ENCODE results near the gene MEIS1.

The MEIS1 gene

DNA sequence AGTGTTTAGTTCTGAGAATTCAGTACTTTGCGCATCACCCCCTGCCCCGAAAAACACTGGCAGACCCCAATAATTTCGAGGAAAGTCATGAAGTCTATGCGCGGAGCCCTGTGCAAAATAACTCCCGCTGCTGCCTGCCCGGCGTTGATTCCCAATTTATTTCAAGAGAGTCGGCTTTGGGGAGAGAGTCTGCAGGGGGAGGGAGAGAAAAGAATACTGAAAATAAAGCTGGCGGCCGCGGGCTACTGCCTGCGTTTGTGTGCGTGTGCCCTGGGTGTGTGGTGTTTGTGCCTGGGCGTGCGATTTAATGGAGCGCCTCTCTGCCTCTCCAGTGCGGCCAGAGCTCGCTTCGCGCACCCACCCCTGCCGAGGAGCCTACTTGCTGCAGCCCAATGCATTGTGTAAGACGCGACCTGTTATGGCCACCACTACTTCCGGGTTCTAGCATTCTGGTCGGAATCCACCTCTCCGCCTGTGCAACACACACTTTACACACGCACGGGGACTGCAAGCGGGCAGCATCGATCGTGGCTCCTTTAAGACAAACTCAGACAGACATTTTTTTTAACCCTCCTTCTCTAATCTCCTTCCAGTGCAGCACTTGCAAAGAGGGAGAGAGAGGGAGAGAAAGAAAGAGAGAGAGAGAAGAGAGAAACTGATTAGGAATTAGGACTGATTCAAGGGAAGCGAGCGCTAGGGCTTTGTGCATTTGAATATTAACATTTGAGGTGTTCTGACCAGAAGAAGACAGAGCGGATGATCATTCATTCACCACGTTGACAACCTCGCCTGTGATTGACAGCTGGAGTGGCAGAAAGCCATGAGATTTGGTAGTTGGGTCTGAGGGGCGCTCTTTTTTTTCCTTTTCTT, at the start of gene MEIS1 (continued):
- TF ChIP-seq GFI1B (tag by site-specific recombination; IDR thresholded peaks at IDR 0.05) (no peak; the same call in 1 of the 2 replicates), ZNF132 (tag by site-specific recombination; IDR thresholded peaks at IDR 0.05; ENCODE audit: borderline replicate concordance) (no peak), ZNF366 (tag by site-specific recombination; conservative IDR thresholded peaks at IDR 0.05) (peak; percentile 94), ZNF37A (tag by site-specific recombination; IDR thresholded peaks at IDR 0.05) (no peak), ZNF311 (tag by site-specific recombination; IDR thresholded peaks at IDR 0.05; ENCODE audit: borderline replicate concordance) (no peak), ZNF629 (tag by site-specific recombination; IDR thresholded peaks at IDR 0.05) (peak; percentile 60), SCRT1 (tag by site-specific recombination; IDR thresholded peaks at IDR 0.05; ENCODE audit: borderline replicate concordance) (0 out of 2 replicates have a peak, but pooled peaks have one; percentile 69)

DNA sequence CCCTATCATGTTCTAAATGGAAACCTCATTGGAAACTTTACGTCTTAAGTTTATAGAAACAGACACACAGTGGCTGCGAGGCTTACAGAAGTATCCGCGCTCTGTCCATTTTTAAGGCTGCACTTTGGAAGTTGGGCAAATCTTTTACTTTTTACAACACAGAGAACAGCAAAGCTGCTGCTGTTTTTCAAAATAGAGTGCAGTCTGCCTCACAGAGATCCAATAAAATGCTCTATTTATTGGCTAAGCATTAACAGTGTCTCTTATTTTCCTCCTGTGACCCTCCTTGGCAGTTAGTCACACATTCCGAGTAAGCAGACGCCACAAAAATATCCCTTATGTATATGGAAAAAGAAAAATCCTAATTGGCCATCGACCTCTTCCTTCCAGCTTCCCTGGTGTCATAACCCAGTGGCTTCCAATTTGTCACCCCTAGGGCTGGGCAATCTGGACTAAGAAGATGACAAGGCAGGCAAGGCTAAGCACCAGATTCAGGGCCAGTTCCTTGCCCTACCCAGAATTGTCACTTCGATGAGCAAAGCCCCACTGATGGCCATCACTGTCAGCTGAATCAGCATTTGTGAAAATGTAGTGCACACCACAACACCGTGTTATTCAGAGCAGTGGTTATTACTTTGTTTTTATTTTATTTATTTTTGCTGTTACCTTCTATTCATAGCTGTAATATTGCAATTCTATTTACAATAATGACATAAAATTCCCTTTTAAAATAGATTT, 47.7 kb upstream of the MEIS1 start:
- no peaks in the 10 kb centered on the region for H3K9me3 ChIP-seq (ENCODE audit: control insufficient read depth, insufficient read depth, low read depth, low read length)
- H3K36me3 ChIP-seq (ENCODE audit: control insufficient read depth in 2 of 2, insufficient read depth in 1 of 2, low read length in 2 of 2) = no peaks in the 10 kb centered on the region
- H3K4me3 ChIP-seq (ENCODE audit: low read depth, low read length) = no peak overlapping the region
- POLR2A ChIA-PET = no interaction called here
- H3K4me1 ChIP-seq (ENCODE audit: control insufficient read depth, insufficient read depth, low read length) = peaks cover 15% of the 10 kb centered on the region
- H3K27ac ChIP-seq (ENCODE audit: extremely low read depth, low read depth, low read length) = no peak overlapping the region; the same call in 1 of the 2 replicates
- TF ChIP-seq HOXD13 (CRISPR knock-in tag; IDR thresholded peaks at IDR 0.05; ENCODE audit: borderline replicate concordance) (no peak), ZNF292 (tag by site-specific recombination; IDR thresholded peaks at IDR 0.05; ENCODE audit: borderline replicate concordance, low read depth) (no peak), ZNF530 (tag by site-specific recombination; IDR thresholded peaks at IDR 0.05; ENCODE audit: low read depth) (no peak), ZNF501 (tag by site-specific recombination; IDR thresholded peaks at IDR 0.05) (no peak), ZNF626 (tag by site-specific recombination; IDR thresholded peaks at IDR 0.05) (no peak), ZNF777 (tag by site-specific recombination; IDR thresholded peaks at IDR 0.05; ENCODE audit: borderline replicate concordance) (no peak), ZNF623 (tag by site-specific recombination; IDR thresholded peaks at IDR 0.05) (no peak), ZNF184 (tag by site-specific recombination; IDR thresholded peaks at IDR 0.05) (no peak), ZNF629 (tag by site-specific recombination; IDR thresholded peaks at IDR 0.05) (no peak), CTCF (tag by site-specific recombination; IDR thresholded peaks at IDR 0.05) (no peak), ZSCAN5A (tag by site-specific recombination; IDR thresholded peaks at IDR 0.05) (no peak), ZBTB7A (tag by site-specific recombination; IDR thresholded peaks at IDR 0.05; ENCODE audit: low read depth) (no peak), HOXC10 (CRISPR knock-in tag; IDR thresholded peaks at IDR 0.05) (no peak), WT1 (tag by site-specific recombination; IDR thresholded peaks at IDR 0.05) (no peak), ZNF211 (tag by site-specific recombination; IDR thresholded peaks at IDR 0.05; ENCODE audit: low read depth) (no peak), ZNF596 (tag by site-specific recombination; IDR thresholded peaks at IDR 0.05) (no peak)
- TF ChIP-seq, protein P1, sequence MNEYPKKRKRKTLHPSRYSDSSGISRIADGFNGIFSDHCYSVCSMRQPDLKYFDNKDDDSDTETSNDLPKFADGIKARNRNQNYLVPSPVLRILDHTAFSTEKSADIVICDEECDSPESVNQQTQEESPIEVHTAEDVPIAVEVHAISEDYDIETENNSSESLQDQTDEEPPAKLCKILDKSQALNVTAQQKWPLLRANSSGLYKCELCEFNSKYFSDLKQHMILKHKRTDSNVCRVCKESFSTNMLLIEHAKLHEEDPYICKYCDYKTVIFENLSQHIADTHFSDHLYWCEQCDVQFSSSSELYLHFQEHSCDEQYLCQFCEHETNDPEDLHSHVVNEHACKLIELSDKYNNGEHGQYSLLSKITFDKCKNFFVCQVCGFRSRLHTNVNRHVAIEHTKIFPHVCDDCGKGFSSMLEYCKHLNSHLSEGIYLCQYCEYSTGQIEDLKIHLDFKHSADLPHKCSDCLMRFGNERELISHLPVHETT (tag by site-specific recombination; IDR thresholded peaks at IDR 0.05) = no peak
- TF ChIP-seq, protein P2, sequence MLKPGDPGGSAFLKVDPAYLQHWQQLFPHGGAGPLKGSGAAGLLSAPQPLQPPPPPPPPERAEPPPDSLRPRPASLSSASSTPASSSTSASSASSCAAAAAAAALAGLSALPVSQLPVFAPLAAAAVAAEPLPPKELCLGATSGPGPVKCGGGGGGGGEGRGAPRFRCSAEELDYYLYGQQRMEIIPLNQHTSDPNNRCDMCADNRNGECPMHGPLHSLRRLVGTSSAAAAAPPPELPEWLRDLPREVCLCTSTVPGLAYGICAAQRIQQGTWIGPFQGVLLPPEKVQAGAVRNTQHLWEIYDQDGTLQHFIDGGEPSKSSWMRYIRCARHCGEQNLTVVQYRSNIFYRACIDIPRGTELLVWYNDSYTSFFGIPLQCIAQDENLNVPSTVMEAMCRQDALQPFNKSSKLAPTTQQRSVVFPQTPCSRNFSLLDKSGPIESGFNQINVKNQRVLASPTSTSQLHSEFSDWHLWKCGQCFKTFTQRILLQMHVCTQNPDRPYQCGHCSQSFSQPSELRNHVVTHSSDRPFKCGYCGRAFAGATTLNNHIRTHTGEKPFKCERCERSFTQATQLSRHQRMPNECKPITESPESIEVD (tag by site-specific recombination; IDR thresholded peaks at IDR 0.05) = no peak
- TF ChIP-seq, protein P3, sequence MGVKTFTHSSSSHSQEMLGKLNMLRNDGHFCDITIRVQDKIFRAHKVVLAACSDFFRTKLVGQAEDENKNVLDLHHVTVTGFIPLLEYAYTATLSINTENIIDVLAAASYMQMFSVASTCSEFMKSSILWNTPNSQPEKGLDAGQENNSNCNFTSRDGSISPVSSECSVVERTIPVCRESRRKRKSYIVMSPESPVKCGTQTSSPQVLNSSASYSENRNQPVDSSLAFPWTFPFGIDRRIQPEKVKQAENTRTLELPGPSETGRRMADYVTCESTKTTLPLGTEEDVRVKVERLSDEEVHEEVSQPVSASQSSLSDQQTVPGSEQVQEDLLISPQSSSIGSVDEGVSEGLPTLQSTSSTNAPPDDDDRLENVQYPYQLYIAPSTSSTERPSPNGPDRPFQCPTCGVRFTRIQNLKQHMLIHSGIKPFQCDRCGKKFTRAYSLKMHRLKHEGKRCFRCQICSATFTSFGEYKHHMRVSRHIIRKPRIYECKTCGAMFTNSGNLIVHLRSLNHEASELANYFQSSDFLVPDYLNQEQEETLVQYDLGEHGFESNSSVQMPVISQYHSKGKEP (tag by site-specific recombination; IDR thresholded peaks at IDR 0.05) = no peak
- CTCF ChIA-PET = interaction anchor here (0.7 kb wide), 1 partner anchor 37 kb away, joined by 3 read pairs; no protein-coding TSS in a partner anchor

Measured in HEK293 (cell line).